HEK293 (cell line): ENCODE measurements around the gene YIF1B.

Experiments
- PRDM2 ChIP-seq: fragments of 450-650 bp; formaldehyde crosslinking; IDR thresholded peaks from 2 replicates; pipeline ENCODE4 v1.5.1; 2016; ENCODE audit warnings: missing biosample characterization, missing genetic modification characterization, borderline replicate concordance
- REST ChIP-seq: fragments of 450-650 bp; formaldehyde crosslinking; IDR thresholded peaks from 2 replicates; pipeline ENCODE4 v1.5.1; 2016; ENCODE audit warnings: missing biosample characterization, missing genetic modification characterization
- YY1 ChIP-seq: fragments of 450-650 bp; formaldehyde crosslinking; IDR thresholded peaks from 2 replicates; pipeline ENCODE4 v1.5.1; 2018; ENCODE audit warnings: missing biosample characterization, missing genetic modification characterization
- ZBTB7A ChIP-seq: fragments of 450-650 bp; formaldehyde crosslinking; IDR thresholded peaks from 2 replicates; pipeline ENCODE4 v1.5.1; 2016; ENCODE audit warnings: low read depth, missing biosample characterization, missing genetic modification characterization
- ZNF121 ChIP-seq: fragments of 450-650 bp; formaldehyde crosslinking; IDR thresholded peaks from 2 replicates; pipeline ENCODE4 v1.5.1; 2016; ENCODE audit warnings: missing biosample characterization, missing genetic modification characterization
- ZNF175 ChIP-seq: fragments of 450-650 bp; formaldehyde crosslinking; IDR thresholded peaks from 2 replicates; pipeline ENCODE4 v1.5.1; 2016; ENCODE audit warnings: missing biosample characterization, missing genetic modification characterization
- ZNF521 ChIP-seq: fragments of 450-650 bp; formaldehyde crosslinking; IDR thresholded peaks from 2 replicates; pipeline ENCODE4 v1.5.1; 2017; ENCODE audit warnings: missing biosample characterization, mild to moderate bottlenecking, missing genetic modification characterization
- ZSCAN23 ChIP-seq: fragments of 450-650 bp; formaldehyde crosslinking; IDR thresholded peaks from 2 replicates; pipeline ENCODE4 v1.5.1; 2016; ENCODE audit warnings: missing biosample characterization, missing genetic modification characterization
- TF ChIP-seq, protein P1 (sequence below): fragments of 450-650 bp; formaldehyde crosslinking; IDR thresholded peaks from 2 replicates; pipeline ENCODE4 v1.5.1; 2016; ENCODE audit warnings: missing biosample characterization, missing genetic modification characterization
- TF ChIP-seq, protein P2 (sequence below): fragments of 450-650 bp; formaldehyde crosslinking; IDR thresholded peaks from 2 replicates; pipeline ENCODE4 v1.5.1; 2016; ENCODE audit warnings: missing biosample characterization, missing genetic modification characterization
- TF ChIP-seq, protein P3 (sequence below): fragments of 450-650 bp; formaldehyde crosslinking; IDR thresholded peaks from 2 replicates; pipeline ENCODE4 v1.5.1; 2016; ENCODE audit warnings: missing biosample characterization, missing genetic modification characterization

GRCh38 chr19:38355728-38356725 is 40.3 kb upstream of the YIF1B start:
- TF ChIP-seq, protein P1, sequence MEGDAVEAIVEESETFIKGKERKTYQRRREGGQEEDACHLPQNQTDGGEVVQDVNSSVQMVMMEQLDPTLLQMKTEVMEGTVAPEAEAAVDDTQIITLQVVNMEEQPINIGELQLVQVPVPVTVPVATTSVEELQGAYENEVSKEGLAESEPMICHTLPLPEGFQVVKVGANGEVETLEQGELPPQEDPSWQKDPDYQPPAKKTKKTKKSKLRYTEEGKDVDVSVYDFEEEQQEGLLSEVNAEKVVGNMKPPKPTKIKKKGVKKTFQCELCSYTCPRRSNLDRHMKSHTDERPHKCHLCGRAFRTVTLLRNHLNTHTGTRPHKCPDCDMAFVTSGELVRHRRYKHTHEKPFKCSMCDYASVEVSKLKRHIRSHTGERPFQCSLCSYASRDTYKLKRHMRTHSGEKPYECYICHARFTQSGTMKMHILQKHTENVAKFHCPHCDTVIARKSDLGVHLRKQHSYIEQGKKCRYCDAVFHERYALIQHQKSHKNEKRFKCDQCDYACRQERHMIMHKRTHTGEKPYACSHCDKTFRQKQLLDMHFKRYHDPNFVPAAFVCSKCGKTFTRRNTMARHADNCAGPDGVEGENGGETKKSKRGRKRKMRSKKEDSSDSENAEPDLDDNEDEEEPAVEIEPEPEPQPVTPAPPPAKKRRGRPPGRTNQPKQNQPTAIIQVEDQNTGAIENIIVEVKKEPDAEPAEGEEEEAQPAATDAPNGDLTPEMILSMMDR (tag by site-specific recombination) = no peak
- TF ChIP-seq ZSCAN23 (tag by site-specific recombination) (no peak), ZNF121 (tag by site-specific recombination) (no peak), YY1 (tag by site-specific recombination) (no peak), REST (tag by site-specific recombination) (no peak), ZNF175 (tag by site-specific recombination) (no peak), PRDM2 (tag by site-specific recombination) (no peak), ZNF521 (tag by site-specific recombination) (0 out of 2 replicates have a peak, but pooled peaks have one; percentile 15), ZBTB7A (tag by site-specific recombination) (no peak)
- TF ChIP-seq, protein P2, sequence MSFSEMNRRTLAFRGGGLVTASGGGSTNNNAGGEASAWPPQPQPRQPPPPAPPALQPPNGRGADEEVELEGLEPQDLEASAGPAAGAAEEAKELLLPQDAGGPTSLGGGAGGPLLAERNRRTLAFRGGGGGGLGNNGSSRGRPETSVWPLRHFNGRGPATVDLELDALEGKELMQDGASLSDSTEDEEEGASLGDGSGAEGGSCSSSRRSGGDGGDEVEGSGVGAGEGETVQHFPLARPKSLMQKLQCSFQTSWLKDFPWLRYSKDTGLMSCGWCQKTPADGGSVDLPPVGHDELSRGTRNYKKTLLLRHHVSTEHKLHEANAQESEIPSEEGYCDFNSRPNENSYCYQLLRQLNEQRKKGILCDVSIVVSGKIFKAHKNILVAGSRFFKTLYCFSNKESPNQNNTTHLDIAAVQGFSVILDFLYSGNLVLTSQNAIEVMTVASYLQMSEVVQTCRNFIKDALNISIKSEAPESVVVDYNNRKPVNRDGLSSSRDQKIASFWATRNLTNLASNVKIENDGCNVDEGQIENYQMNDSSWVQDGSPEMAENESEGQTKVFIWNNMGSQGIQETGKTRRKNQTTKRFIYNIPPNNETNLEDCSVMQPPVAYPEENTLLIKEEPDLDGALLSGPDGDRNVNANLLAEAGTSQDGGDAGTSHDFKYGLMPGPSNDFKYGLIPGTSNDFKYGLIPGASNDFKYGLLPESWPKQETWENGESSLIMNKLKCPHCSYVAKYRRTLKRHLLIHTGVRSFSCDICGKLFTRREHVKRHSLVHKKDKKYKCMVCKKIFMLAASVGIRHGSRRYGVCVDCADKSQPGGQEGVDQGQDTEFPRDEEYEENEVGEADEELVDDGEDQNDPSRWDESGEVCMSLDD (tag by site-specific recombination) = no peak
- TF ChIP-seq, protein P3, sequence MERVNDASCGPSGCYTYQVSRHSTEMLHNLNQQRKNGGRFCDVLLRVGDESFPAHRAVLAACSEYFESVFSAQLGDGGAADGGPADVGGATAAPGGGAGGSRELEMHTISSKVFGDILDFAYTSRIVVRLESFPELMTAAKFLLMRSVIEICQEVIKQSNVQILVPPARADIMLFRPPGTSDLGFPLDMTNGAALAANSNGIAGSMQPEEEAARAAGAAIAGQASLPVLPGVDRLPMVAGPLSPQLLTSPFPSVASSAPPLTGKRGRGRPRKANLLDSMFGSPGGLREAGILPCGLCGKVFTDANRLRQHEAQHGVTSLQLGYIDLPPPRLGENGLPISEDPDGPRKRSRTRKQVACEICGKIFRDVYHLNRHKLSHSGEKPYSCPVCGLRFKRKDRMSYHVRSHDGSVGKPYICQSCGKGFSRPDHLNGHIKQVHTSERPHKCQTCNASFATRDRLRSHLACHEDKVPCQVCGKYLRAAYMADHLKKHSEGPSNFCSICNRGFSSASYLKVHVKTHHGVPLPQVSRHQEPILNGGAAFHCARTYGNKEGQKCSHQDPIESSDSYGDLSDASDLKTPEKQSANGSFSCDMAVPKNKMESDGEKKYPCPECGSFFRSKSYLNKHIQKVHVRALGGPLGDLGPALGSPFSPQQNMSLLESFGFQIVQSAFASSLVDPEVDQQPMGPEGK (tag by site-specific recombination) = no peak
